ENCODE data around the gene IPMK.

IPMK gene

GRCh38 chr10:58267713-58268453, at the start of gene IPMK:
TSS of gene IPMK (minus strand) at chr10:58267894. CDS start at chr10:58267611, 283 bp downstream.
- FAIRE-seq = no peak

- FAIRE-seq = no peak
These were observed 49.2 kb upstream of the IPMK start for GRCh38 chr10:58316874-58317273.

GRCh38 chr10:58311026-58311425, 43.3 kb upstream of the IPMK start:
- FAIRE-seq = no peak

GRCh38 chr10:58307676-58308075, 40.0 kb upstream of the IPMK start:
- no peak for FAIRE-seq

GRCh38 chr10:58305821-58306220, 38.1 kb upstream of the IPMK start:
- FAIRE-seq = no peak

GRCh38 chr10:58304099-58304633, 36.5 kb upstream of the IPMK start:
- no peak for FAIRE-seq

GRCh38 chr10:58302254-58302653, 34.6 kb upstream of the IPMK start:
- no peak for FAIRE-seq

- no peak for FAIRE-seq
These were observed 33.0 kb upstream of the IPMK start for GRCh38 chr10:58300676-58301075.

GRCh38 chr10:58299580-58299979, 31.9 kb upstream of the IPMK start:
- peak; percentile 57 for FAIRE-seq

GRCh38 chr10:58293989-58294388, 26.3 kb upstream of the IPMK start:
- no peak for FAIRE-seq

GRCh38 chr10:58291538-58292174, 24.0 kb upstream of the IPMK start:
- no peak for FAIRE-seq

- no peak for FAIRE-seq
These were observed 14.9 kb upstream of the IPMK start for GRCh38 chr10:58282615-58283014.

GRCh38 chr10:58281092-58281752, 13.5 kb upstream of the IPMK start:
- FAIRE-seq = no peak

GRCh38 chr10:58280477-58280876, 12.8 kb upstream of the IPMK start:
- FAIRE-seq = no peak

- FAIRE-seq = no peak
These were observed 11.2 kb upstream of the IPMK start for GRCh38 chr10:58278962-58279307.

- no peak for FAIRE-seq
These were observed 10.7 kb upstream of the IPMK start for GRCh38 chr10:58278274-58278961.

- no peak for FAIRE-seq
These were observed 8.2 kb upstream of the IPMK start for GRCh38 chr10:58275908-58276307.

GRCh38 chr10:58275261-58275660, 7.6 kb upstream of the IPMK start:
- no peak for FAIRE-seq

- FAIRE-seq = no peak
These were observed 2.1 kb upstream of the IPMK start for GRCh38 chr10:58269782-58270290.

- FAIRE-seq = peak; percentile 78
These were observed 1.5 kb upstream of the IPMK start, which contains the start of gene CISD1 for GRCh38 chr10:58268946-58269781. TSS of gene CISD1 (plus strand) at chr10:58269162. CDS start at chr10:58269274, 112 bp downstream.

- FAIRE-seq = no peak
These were observed 806 bp upstream of the IPMK start for GRCh38 chr10:58268454-58268945.
